Measurements from ENCODE around the gene ACACB. TPM values are rescaled to one million over a fixed set of nuclear protein-coding genes. Genes with fewer than 3 reads are reported as not detected.

ACACB gene
- total and polyA plus RNA-seq, 2 experiments from 2014 or later, result 6.2 to 15.4 TPM

DNA sequence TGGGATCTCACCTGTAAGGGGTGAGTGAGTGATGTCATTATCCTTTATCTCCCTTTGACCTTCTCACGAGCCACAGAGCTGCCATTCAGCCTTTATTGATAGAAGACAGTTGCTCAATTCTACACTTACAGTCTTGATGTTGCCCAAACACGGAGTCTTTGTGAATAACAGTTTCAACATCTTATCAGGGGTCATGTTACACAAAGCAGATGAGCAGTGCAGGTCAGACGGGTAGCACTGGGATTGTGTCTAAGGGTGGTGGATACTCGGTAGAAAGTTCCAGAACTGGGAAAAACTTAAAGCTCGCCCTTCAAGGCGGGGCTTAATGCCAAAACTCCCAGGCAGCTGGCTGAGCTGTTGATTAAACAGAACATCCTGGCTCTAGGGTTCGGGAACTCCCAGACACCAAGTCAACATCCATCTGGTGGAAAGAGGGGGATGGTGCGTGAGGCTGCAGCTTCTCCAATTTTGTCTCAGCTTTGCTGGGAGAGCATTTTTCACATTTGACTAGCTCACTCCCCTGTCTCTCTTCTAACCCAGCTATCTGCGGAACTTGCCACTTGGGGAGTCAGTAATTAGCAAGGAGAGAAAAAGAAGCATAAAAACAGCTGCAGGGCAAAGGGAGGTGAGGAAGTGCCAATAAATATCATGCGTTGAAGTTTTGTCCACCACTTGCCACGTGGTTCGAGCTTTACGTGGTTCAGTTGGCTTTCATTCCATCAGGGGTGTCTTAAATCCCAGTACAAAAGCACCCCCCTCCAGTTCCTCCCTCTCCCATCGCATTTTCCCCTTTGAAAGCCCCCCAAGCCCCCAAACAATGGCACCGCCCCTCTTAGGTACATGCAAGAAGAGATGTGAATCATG is 161.7 kb downstream of the ACACB start:
- H3K27me3 Mint-ChIP-seq (ENCODE audit: insufficient read depth, low read depth, poor library complexity), result peaks cover 15% of the 10 kb centered on the region
- Histone ChIP-seq H3K4me2 (no peak overlapping the region), H4K20me1 (replicated peaks; ENCODE audit: insufficient read depth) (no peaks in the 10 kb centered on the region), H3K36me3 (ENCODE audit: insufficient read depth) (no peaks in the 10 kb centered on the region), H3F3A (replicated peaks; ENCODE audit: low read depth) (no peaks in the 10 kb centered on the region), H3K27ac (ENCODE audit: low read depth) (no peak overlapping the region), H3K4me3 (no peak overlapping the region), H3K9me2 (ENCODE audit: insufficient read depth) (no peaks in the 10 kb centered on the region), H2AFZ (peak overlapping the region; percentile 81), H3K27me3 (ENCODE audit: insufficient read depth) (no peaks in the 10 kb centered on the region), H3K79me2 (replicated peaks; ENCODE audit: insufficient read depth) (no peaks in the 10 kb centered on the region), H3K4me1 (ENCODE audit: insufficient read depth) (peaks cover 6% of the 10 kb centered on the region; the same call in 1 of the 2 replicates)
- H3K9me3 Mint-ChIP-seq, result no peaks in the 10 kb centered on the region; the same call in 2 of the 3 replicates
- ATAC-seq (no peak), DNase-seq (ENCODE audit: low spot score) (no peak)
- TF ChIP-seq, protein P1, sequence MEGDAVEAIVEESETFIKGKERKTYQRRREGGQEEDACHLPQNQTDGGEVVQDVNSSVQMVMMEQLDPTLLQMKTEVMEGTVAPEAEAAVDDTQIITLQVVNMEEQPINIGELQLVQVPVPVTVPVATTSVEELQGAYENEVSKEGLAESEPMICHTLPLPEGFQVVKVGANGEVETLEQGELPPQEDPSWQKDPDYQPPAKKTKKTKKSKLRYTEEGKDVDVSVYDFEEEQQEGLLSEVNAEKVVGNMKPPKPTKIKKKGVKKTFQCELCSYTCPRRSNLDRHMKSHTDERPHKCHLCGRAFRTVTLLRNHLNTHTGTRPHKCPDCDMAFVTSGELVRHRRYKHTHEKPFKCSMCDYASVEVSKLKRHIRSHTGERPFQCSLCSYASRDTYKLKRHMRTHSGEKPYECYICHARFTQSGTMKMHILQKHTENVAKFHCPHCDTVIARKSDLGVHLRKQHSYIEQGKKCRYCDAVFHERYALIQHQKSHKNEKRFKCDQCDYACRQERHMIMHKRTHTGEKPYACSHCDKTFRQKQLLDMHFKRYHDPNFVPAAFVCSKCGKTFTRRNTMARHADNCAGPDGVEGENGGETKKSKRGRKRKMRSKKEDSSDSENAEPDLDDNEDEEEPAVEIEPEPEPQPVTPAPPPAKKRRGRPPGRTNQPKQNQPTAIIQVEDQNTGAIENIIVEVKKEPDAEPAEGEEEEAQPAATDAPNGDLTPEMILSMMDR (conservative IDR thresholded peaks at IDR 0.05; ENCODE audit: low read depth in 2 of 2), result no peak
- no peak for TF ChIP-seq CREB1 (CRISPR knock-in tag; IDR thresholded peaks at IDR 0.05; ENCODE audit: low read depth)
- TF ChIP-seq, protein P2, sequence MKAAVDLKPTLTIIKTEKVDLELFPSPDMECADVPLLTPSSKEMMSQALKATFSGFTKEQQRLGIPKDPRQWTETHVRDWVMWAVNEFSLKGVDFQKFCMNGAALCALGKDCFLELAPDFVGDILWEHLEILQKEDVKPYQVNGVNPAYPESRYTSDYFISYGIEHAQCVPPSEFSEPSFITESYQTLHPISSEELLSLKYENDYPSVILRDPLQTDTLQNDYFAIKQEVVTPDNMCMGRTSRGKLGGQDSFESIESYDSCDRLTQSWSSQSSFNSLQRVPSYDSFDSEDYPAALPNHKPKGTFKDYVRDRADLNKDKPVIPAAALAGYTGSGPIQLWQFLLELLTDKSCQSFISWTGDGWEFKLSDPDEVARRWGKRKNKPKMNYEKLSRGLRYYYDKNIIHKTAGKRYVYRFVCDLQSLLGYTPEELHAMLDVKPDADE (IDR thresholded peaks at IDR 0.05), result no peak
- H3K27ac Mint-ChIP-seq, result no peak overlapping the region
- H3K4me3 Mint-ChIP-seq, result no peak overlapping the region
- no peaks in the 10 kb centered on the region for H3K36me3 Mint-ChIP-seq (ENCODE audit: low read depth)
- peaks cover 18% of the 10 kb centered on the region for H3K4me1 Mint-ChIP-seq

DNA sequence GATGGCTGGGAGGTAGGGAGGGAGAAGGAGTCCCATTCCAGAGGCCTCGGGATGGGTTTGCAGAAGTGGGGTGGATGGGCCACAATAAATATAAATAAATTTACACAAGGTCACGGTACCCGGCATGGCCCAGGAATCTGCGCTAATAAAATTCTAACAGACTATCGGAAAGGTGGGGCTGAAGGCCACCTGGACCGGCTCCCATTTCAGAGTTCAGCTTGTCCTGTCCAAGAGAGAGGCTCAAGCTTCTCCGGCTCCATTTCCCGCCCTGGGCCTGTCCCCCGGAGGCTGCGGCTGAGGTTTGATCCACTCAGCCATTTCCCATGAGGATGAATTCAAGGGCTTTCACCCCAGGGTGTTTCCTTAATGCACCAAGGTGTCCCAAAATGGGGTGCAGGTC is 162.5 kb downstream of the ACACB start:
- no peak for DNase-seq (ENCODE audit: low spot score)
- Histone ChIP-seq H3F3A (replicated peaks; ENCODE audit: low read depth) (no peaks in the 10 kb centered on the region), H4K20me1 (replicated peaks; ENCODE audit: insufficient read depth) (no peaks in the 10 kb centered on the region), H3K27ac (ENCODE audit: low read depth) (no peak overlapping the region), H3K9me2 (ENCODE audit: insufficient read depth) (no peaks in the 10 kb centered on the region), H3K4me3 (no peak overlapping the region), H2AFZ (peak overlapping the region; percentile 81), H3K27me3 (ENCODE audit: insufficient read depth) (no peaks in the 10 kb centered on the region), H3K4me2 (no peak overlapping the region), H3K4me1 (ENCODE audit: insufficient read depth) (peaks cover 6% of the 10 kb centered on the region; the same call in 1 of the 2 replicates), H3K36me3 (ENCODE audit: insufficient read depth) (no peaks in the 10 kb centered on the region), H3K79me2 (replicated peaks; ENCODE audit: insufficient read depth) (no peaks in the 10 kb centered on the region)
- Mint-ChIP-seq H3K4me3 (no peak overlapping the region), H3K27me3 (ENCODE audit: insufficient read depth, low read depth, poor library complexity) (peaks cover 12% of the 10 kb centered on the region), H3K9me3 (no peaks in the 10 kb centered on the region), H3K36me3 (ENCODE audit: low read depth) (no peaks in the 10 kb centered on the region), H3K4me1 (peaks cover 11% of the 10 kb centered on the region), H3K27ac (peak overlapping the region; percentile 78; the same call in 1 of the 2 replicates)
- ATAC-seq, result no peak
- TF ChIP-seq STAT1 (IDR thresholded peaks at IDR 0.05; ENCODE audit: unreplicated experiment) (no peak), NANOG (IDR thresholded peaks at IDR 0.05; ENCODE audit: borderline replicate concordance) (no peak), JUNB (IDR thresholded peaks at IDR 0.05; ENCODE audit: unreplicated experiment) (no peak), CREB1 (CRISPR knock-in tag; IDR thresholded peaks at IDR 0.05; ENCODE audit: low read depth) (no peak), POLR2AphosphoS5 (IDR thresholded peaks at IDR 0.05; ENCODE audit: low read depth) (no peak)
- TF ChIP-seq, protein P2 (IDR thresholded peaks at IDR 0.05), result no peak
- TF ChIP-seq, protein P3, sequence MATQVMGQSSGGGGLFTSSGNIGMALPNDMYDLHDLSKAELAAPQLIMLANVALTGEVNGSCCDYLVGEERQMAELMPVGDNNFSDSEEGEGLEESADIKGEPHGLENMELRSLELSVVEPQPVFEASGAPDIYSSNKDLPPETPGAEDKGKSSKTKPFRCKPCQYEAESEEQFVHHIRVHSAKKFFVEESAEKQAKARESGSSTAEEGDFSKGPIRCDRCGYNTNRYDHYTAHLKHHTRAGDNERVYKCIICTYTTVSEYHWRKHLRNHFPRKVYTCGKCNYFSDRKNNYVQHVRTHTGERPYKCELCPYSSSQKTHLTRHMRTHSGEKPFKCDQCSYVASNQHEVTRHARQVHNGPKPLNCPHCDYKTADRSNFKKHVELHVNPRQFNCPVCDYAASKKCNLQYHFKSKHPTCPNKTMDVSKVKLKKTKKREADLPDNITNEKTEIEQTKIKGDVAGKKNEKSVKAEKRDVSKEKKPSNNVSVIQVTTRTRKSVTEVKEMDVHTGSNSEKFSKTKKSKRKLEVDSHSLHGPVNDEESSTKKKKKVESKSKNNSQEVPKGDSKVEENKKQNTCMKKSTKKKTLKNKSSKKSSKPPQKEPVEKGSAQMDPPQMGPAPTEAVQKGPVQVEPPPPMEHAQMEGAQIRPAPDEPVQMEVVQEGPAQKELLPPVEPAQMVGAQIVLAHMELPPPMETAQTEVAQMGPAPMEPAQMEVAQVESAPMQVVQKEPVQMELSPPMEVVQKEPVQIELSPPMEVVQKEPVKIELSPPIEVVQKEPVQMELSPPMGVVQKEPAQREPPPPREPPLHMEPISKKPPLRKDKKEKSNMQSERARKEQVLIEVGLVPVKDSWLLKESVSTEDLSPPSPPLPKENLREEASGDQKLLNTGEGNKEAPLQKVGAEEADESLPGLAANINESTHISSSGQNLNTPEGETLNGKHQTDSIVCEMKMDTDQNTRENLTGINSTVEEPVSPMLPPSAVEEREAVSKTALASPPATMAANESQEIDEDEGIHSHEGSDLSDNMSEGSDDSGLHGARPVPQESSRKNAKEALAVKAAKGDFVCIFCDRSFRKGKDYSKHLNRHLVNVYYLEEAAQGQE (IDR thresholded peaks at IDR 0.05; ENCODE audit: unreplicated experiment), result no peak
- TF ChIP-seq, protein P1 (conservative IDR thresholded peaks at IDR 0.05; ENCODE audit: low read depth in 2 of 2), result no peak

All from GM23338 (cell line).